ENCODE results near the gene TMEM14C. TPM values are rescaled to one million over a fixed set of nuclear protein-coding genes. Genes with fewer than 3 reads are reported as not detected.
"Not testable (repeated sequence)": the region's sequence is repeated elsewhere in the genome, so short reads cannot be mapped to it uniquely, and the experiment has no call there.

The TMEM14C gene
- total and polyA plus RNA-seq, 10 donors, result 40.7 to 115 (median 68.4) TPM

- Histone ChIP-seq H3K27me3 (replicated peaks in 1 of 7) (no peaks in the 10 kb centered on the region), H3K36me3 (peaks cover 0 to 55% (median 28%) of the 10 kb centered on the region in 6 donors), H3K4me1 (peaks cover 9 to 59% (median 37%) of the 10 kb centered on the region in 6 donors), H3K9me3 (no peaks in the 10 kb centered on the region), H3K4me3 (no peak overlapping the region), H3K27ac (no peak overlapping the region)
- DNase-seq, result no peak
- TF ChIP-seq CTCF (IDR thresholded peaks at IDR 0.05 in 8 of 11, conservative IDR thresholded peaks at IDR 0.05 in 3 of 11) (no peak), POLR2AphosphoS5 (IDR thresholded peaks at IDR 0.05) (no peak), POLR2A (IDR thresholded peaks at IDR 0.05) (no peak)
- WGBS, 5 donors, result 65 to 84% (median 74%) methylated on average over 2 of the region's 2 CpGs
- intact Hi-C loops (cut with DNase I; ENCODE audit: low total_unique reads), result loop anchor here (10.0 kb wide), 1 partner anchor 55 kb away; the partner anchor contains the start of genes C6orf52 and PAK1IP1
These were observed 26.9 kb downstream of the TMEM14C start for GRCh38 chr6:10749734-10750133.

GRCh38 chr6:10750568-10750967 lies 27.7 kb downstream of the TMEM14C start:
- H3K9me3 ChIP-seq; H3K27me3 ChIP-seq (replicated peaks in 1 of 7); H3K27ac ChIP-seq; DNase-seq; H3K4me3 ChIP-seq; intact Hi-C loops (cut with DNase I; ENCODE audit: low total_unique reads): not testable (repeated sequence)
- WGBS, 5 donors, result 86 to 95% (median 90%) methylated on average over 6 of the region's 6 CpGs
- H3K4me1 ChIP-seq, result peaks cover 9 to 59% (median 37%) of the 10 kb centered on the region in 6 donors
- peaks cover 0 to 63% (median 36%) of the 10 kb centered on the region in 6 donors for H3K36me3 ChIP-seq

GRCh38 chr6:10751757-10752156 lies 28.9 kb downstream of the TMEM14C start:
- intact Hi-C loops (cut with DNase I; ENCODE audit: low total_unique reads); H3K27me3 ChIP-seq (replicated peaks in 1 of 7); H3K27ac ChIP-seq; H3K4me3 ChIP-seq; DNase-seq; H3K9me3 ChIP-seq: not testable (repeated sequence)
- H3K36me3 ChIP-seq, result peaks cover 0 to 75% (median 45%) of the 10 kb centered on the region in 6 donors
- peaks cover 9 to 52% (median 32%) of the 10 kb centered on the region in 6 donors for H3K4me1 ChIP-seq
- WGBS, 5 donors, result 78 to 96% (median 85%) methylated on average over 3 to 5 of the region's 5 CpGs

- WGBS, 5 donors, result 82 to 98% (median 89%) methylated on average over 1 of the region's 1 CpG
- H3K4me1 ChIP-seq, result peaks cover 0 to 10% (median 2%) of the 10 kb centered on the region in 6 donors
- peaks cover 0 to 99% (median 56%) of the 10 kb centered on the region in 6 donors for H3K36me3 ChIP-seq
These were observed 33.2 kb downstream of the TMEM14C start for GRCh38 chr6:10756085-10756484.

More at GRCh38 chr6:10756085-10756484, 33.2 kb downstream of the TMEM14C start:
- TF ChIP-seq POLR2AphosphoS5 (IDR thresholded peaks at IDR 0.05) (no peak), POLR2A (IDR thresholded peaks at IDR 0.05) (no peak), CTCF (IDR thresholded peaks at IDR 0.05 in 8 of 11, conservative IDR thresholded peaks at IDR 0.05 in 3 of 11) (no peak)
- intact Hi-C loops (cut with DNase I; ENCODE audit: low total_unique reads), result no loop called here
- H3K27me3 ChIP-seq (replicated peaks in 1 of 7), result no peaks in the 10 kb centered on the region
- H3K9me3 ChIP-seq, result no peaks in the 10 kb centered on the region
- no peak for DNase-seq
- H3K27ac ChIP-seq, result no peak overlapping the region
- no peak overlapping the region for H3K4me3 ChIP-seq

Data from spleen (tissue), 11 donors.